T-cell (primary cell): Measurements from ENCODE around the gene ZNF141. TPM values are rescaled to one million over a fixed set of nuclear protein-coding genes. Genes with fewer than 3 reads are reported as not detected.
A peak's percentile ranks its signal among the peaks of the same experiment; 100 is the strongest.

ENCODE experiments used
- ATAC-seq, 4 experiments: fragments of 200-7000 bp in 3 of 4; fragments of 150-1000 bp in 1 of 4; cut with Tn5 transposase; replicated peaks in 1 of 4; 1 replicate in 3 of 4; 2 replicates in 1 of 4; pipeline ENCODE4 v1.10.0; 2021; ENCODE audit warnings: moderate library complexity in 3 of 4, mild to moderate bottlenecking in 2 of 4, moderate number of reproducible peaks in 1 of 4
- CTCF ChIA-PET, 2 donors: fragments of 300-600 bp; sonication (Branson Sonifier 250); formaldehyde crosslinking; loops; one replicate each; lab custom pipeline; 2022; ENCODE audit warnings: antibody characterized with exemption in 2 of 2; lab: Charles Lee
- POLR2A ChIA-PET, 2 donors: fragments of 300-600 bp; sonication (Branson Sonifier 250); formaldehyde crosslinking; loops; one replicate each; lab custom pipeline; 2022; ENCODE audit warnings: antibody characterized with exemption in 2 of 2; lab: Charles Lee
- DNase-seq, 35 experiments: peaks; one replicate each; pipeline versions ENCODE4 v3.0.0 to v3.0.0-alpha.2; 2013 to 2023
- H3K27ac ChIP-seq: one replicate; pipeline ENCODE4 v1.5.1; 2013; ENCODE audit warnings: low read length
- H3K27me3 ChIP-seq, 2 experiments: replicated peaks in 1 of 2; 1 replicate in 1 of 2; 2 replicates in 1 of 2; pipeline versions ENCODE4 v1.6.1 to v1.7.0; 2013; ENCODE audit warnings: low read length in 1 of 2, mixed read lengths in 1 of 2; ENCODE audit not compliant: control insufficient read depth in 2 of 2, insufficient read depth in 2 of 2; ENCODE audit errors: extremely low read depth in 1 of 2
- H3K36me3 ChIP-seq, 2 donors: 1 replicate in 1 of 2; 2 replicates in 1 of 2; pipeline versions ENCODE4 v1.6.1 to v1.7.0; 2013; ENCODE audit warnings: low read length in 1 of 2; ENCODE audit not compliant: control insufficient read depth in 2 of 2, insufficient read depth in 1 of 2; ENCODE audit errors: extremely low read depth in 1 of 2
- H3K4me1 ChIP-seq, 2 experiments: 1 replicate in 1 of 2; 2 replicates in 1 of 2; pipeline versions ENCODE4 v1.6.1 to v1.7.0; 2013; ENCODE audit warnings: low read length in 2 of 2, mixed read lengths in 1 of 2; ENCODE audit not compliant: insufficient read depth in 2 of 2, control insufficient read depth in 1 of 2; ENCODE audit errors: extremely low read depth in 1 of 2
- H3K4me3 ChIP-seq, 2 donors: 1 replicate in 1 of 2; 2 replicates in 1 of 2; pipeline versions ENCODE4 v1.5.1 to v1.7.0; 2013; ENCODE audit warnings: mild to moderate bottlenecking in 2 of 2, low read length in 1 of 2, moderate library complexity in 1 of 2; ENCODE audit not compliant: control insufficient read depth in 1 of 2; ENCODE audit errors: extremely low read depth in 1 of 2
- H3K9me3 ChIP-seq: 2 replicates; pipeline ENCODE4 v1.7.0; 2013
- H3K27ac Mint-ChIP-seq, 2 donors: one replicate each; pipeline ENCODE4 v1.8.0; 2020 to 2021; ENCODE audit warnings: mild to moderate bottlenecking in 2 of 2, mixed read lengths in 2 of 2
- H3K27me3 Mint-ChIP-seq, 2 donors: one replicate each; pipeline ENCODE4 v1.8.0; 2021 to 2022; ENCODE audit warnings: mixed read lengths in 2 of 2
- H3K36me3 Mint-ChIP-seq: one replicate; pipeline ENCODE4 v1.8.0; 2021; ENCODE audit warnings: mixed read lengths
- H3K4me1 Mint-ChIP-seq, 3 donors: one replicate each; pipeline ENCODE4 v1.8.0; 2020 to 2022; ENCODE audit warnings: mixed read lengths in 3 of 3, mild to moderate bottlenecking in 1 of 3
- H3K4me3 Mint-ChIP-seq, 3 donors: one replicate each; pipeline ENCODE4 v1.8.0; 2020 to 2022; ENCODE audit warnings: mild to moderate bottlenecking in 3 of 3, mixed read lengths in 3 of 3, moderate library complexity in 3 of 3
- H3K9me3 Mint-ChIP-seq, 3 donors: one replicate each; pipeline ENCODE4 v1.8.0; 2020 to 2022; ENCODE audit warnings: mixed read lengths in 3 of 3
- WGBS: methylation state at CpG from one replicate; pipeline ENCODE4 v1.1.5; 2013; ENCODE audit warnings: missing lambda C conversion rate; ENCODE audit not compliant: insufficient coverage; 5-methylcytosine and 5-hydroxymethylcytosine counted together
- total RNA-seq, 35 experiments: library from RNA in 6 of 35; stranded (reverse) in 6 of 35; fragments of 120-200 nt in 1 of 35; gene quantifications; one replicate each; pipeline versions ENCODE4 v1.2.1 to v1.2.4 and lab custom pipeline; 2013 to 2026

ZNF141 gene
- total RNA-seq, 5 donors from 2014 or later (not counting 1 experiment from before 2014, with no cell fraction given): 19.3 to 46.8 (median 40.2) TPM

- H3K9me3 Mint-ChIP-seq: peaks cover 14 to 49% (median 34%) of the 10 kb centered on the region in 3 donors
- Histone ChIP-seq H3K27me3 (peaks cover 4 to 18% of the 10 kb centered on the region in 2 experiments), H3K36me3 (no peaks in the 10 kb centered on the region), H3K9me3 (peaks cover 2% of the 10 kb centered on the region), H3K27ac (no peak overlapping the region), H3K4me1 (no peaks in the 10 kb centered on the region), H3K4me3 (no peak overlapping the region)
- H3K27me3 Mint-ChIP-seq: peaks cover 27 to 31% of the 10 kb centered on the region in 2 donors
- no peak overlapping the region for H3K27ac Mint-ChIP-seq
- H3K4me3 Mint-ChIP-seq: peak overlapping the region in 1 of 3 donors; percentile 19
- DNase-seq: no peak
- ATAC-seq: no peak
- peaks cover 9% of the 10 kb centered on the region for H3K36me3 Mint-ChIP-seq
- ChIA-PET POLR2A (no interaction called here), CTCF (no interaction called here)
- H3K4me1 Mint-ChIP-seq: peaks cover 11 to 16% (median 12%) of the 10 kb centered on the region in 3 donors
- WGBS: no CpG with 5 or more reads among the region's 3 CpGs
Measured at GRCh38 chr4:306551-306961, 31.1 kb upstream of the ZNF141 start.

GRCh38 chr4:309807-310206 is 27.8 kb upstream of the ZNF141 start:
- Mint-ChIP-seq H3K36me3 (peaks cover 3% of the 10 kb centered on the region), H3K27me3 (peaks cover 8 to 11% of the 10 kb centered on the region in 2 donors), H3K4me3 (no peak overlapping the region), H3K27ac (no peak overlapping the region), H3K9me3 (peaks cover 9 to 40% (median 25%) of the 10 kb centered on the region in 3 donors), H3K4me1 (peaks cover 11 to 16% (median 12%) of the 10 kb centered on the region in 3 donors)
- H3K4me1 ChIP-seq: no peaks in the 10 kb centered on the region
- no CpG with 5 or more reads among the region's 1 CpG for WGBS
- no peaks in the 10 kb centered on the region for H3K36me3 ChIP-seq
- no peak overlapping the region for H3K4me3 ChIP-seq
- ChIA-PET CTCF (no interaction called here), POLR2A (no interaction called here)
- peaks cover 0 to 13% of the 10 kb centered on the region in 2 experiments for H3K27me3 ChIP-seq
- ATAC-seq (no peak), DNase-seq (no peak)
- peaks cover 2% of the 10 kb centered on the region for H3K9me3 ChIP-seq
- H3K27ac ChIP-seq: no peak overlapping the region

GRCh38 chr4:314296-314903 is 23.2 kb upstream of the ZNF141 start:
- Mint-ChIP-seq H3K4me3 (no peak overlapping the region), H3K27me3 (peaks cover 2 to 9% of the 10 kb centered on the region in 2 donors), H3K4me1 (no peaks in the 10 kb centered on the region), H3K27ac (no peak overlapping the region), H3K9me3 (peaks cover 17 to 49% (median 36%) of the 10 kb centered on the region in 3 donors), H3K36me3 (peaks cover 3% of the 10 kb centered on the region)
- no peaks in the 10 kb centered on the region for H3K4me1 ChIP-seq
- no peak overlapping the region for H3K27ac ChIP-seq
- no peaks in the 10 kb centered on the region for H3K36me3 ChIP-seq
- ATAC-seq (no peak), DNase-seq (no peak)
- H3K4me3 ChIP-seq: no peak overlapping the region
- H3K27me3 ChIP-seq: peaks cover 0 to 16% of the 10 kb centered on the region in 2 experiments
- 89% methylated on average over 1 of the region's 1 CpG for WGBS
- ChIA-PET CTCF (no interaction called here), POLR2A (no interaction called here)
- no peaks in the 10 kb centered on the region for H3K9me3 ChIP-seq

GRCh38 chr4:328729-329128 is 8.9 kb upstream of the ZNF141 start:
- Histone ChIP-seq H3K9me3 (peaks cover 2% of the 10 kb centered on the region), H3K27me3 (peaks cover 0 to 4% of the 10 kb centered on the region in 2 experiments), H3K4me1 (no peaks in the 10 kb centered on the region), H3K27ac (no peak overlapping the region), H3K4me3 (no peak overlapping the region), H3K36me3 (no peaks in the 10 kb centered on the region)
- Mint-ChIP-seq H3K27ac (no peak overlapping the region), H3K27me3 (no peaks in the 10 kb centered on the region), H3K4me1 (no peaks in the 10 kb centered on the region), H3K9me3 (peaks cover 8 to 21% (median 19%) of the 10 kb centered on the region in 3 donors), H3K4me3 (no peak overlapping the region), H3K36me3 (peaks cover 13% of the 10 kb centered on the region)
- no peak for DNase-seq
- ChIA-PET CTCF (interaction anchor here in 1 of 2 donors (0.5 kb wide), 1 partner anchor 17 kb away, joined by 6 read pairs; no protein-coding TSS in a partner anchor), POLR2A (no interaction called here)
- WGBS: 96% methylated on average over 4 of the region's 8 CpGs
- ATAC-seq: no peak

- POLR2A ChIA-PET: no interaction called here
- CTCF ChIA-PET: no interaction called here
- Histone ChIP-seq H3K36me3 (no peaks in the 10 kb centered on the region), H3K4me3 (no peak overlapping the region), H3K4me1 (peaks cover 0 to 26% of the 10 kb centered on the region in 2 experiments), H3K27me3 (no peaks in the 10 kb centered on the region), H3K9me3 (peaks cover 5% of the 10 kb centered on the region), H3K27ac (no peak overlapping the region)
- Mint-ChIP-seq H3K36me3 (peaks cover 23% of the 10 kb centered on the region), H3K4me1 (peaks cover 32 to 43% (median 33%) of the 10 kb centered on the region in 3 donors), H3K27ac (peak overlapping the region in 1 of 2 donors; percentile 81), H3K4me3 (peak overlapping the region; percentile 65 to 80 (median 74)), H3K9me3 (peaks cover 13 to 15% (median 14%) of the 10 kb centered on the region in 3 donors), H3K27me3 (no peaks in the 10 kb centered on the region)
- 100% methylated on average over 1 of the region's 2 CpGs for WGBS
- DNase-seq (no peak), ATAC-seq (no peak)
Measured at GRCh38 chr4:335515-335914, 2.1 kb upstream of the ZNF141 start.

GRCh38 chr4:336099-336892 is 1.3 kb upstream of the ZNF141 start:
- peaks cover 0 to 26% of the 10 kb centered on the region in 2 experiments for H3K4me1 ChIP-seq
- ATAC-seq (no peak), DNase-seq (peak in 4 of 35 experiments; percentile 1 to 18 (median 7))
- Mint-ChIP-seq H3K36me3 (peaks cover 30% of the 10 kb centered on the region), H3K4me1 (peaks cover 36 to 46% (median 36%) of the 10 kb centered on the region in 3 donors), H3K27me3 (no peaks in the 10 kb centered on the region), H3K27ac (peak overlapping the region; percentile 61 to 99), H3K4me3 (peak overlapping the region; percentile 80 to 99 (median 99)), H3K9me3 (peaks cover 15 to 18% (median 17%) of the 10 kb centered on the region in 3 donors)
- H3K27me3 ChIP-seq: no peaks in the 10 kb centered on the region
- POLR2A ChIA-PET: no interaction called here
- no peaks in the 10 kb centered on the region for H3K36me3 ChIP-seq
- H3K9me3 ChIP-seq: peaks cover 7% of the 10 kb centered on the region
- peak overlapping the region; percentile 97 for H3K27ac ChIP-seq
- 14% methylated on average over 65 of the region's 71 CpGs for WGBS
- CTCF ChIA-PET: no interaction called here
- peak overlapping the region; percentile 57 to 97 for H3K4me3 ChIP-seq
